SH-SY5Y (cell line): ENCODE measurements around the gene ATP1A4.

Experiments used
- GATA2 ChIP-seq: IDR thresholded peaks from 2 replicates; pipeline ENCODE4 v1.6.1; 2011; ENCODE audit warnings: mild to moderate bottlenecking, low read depth, low read length
- GATA3 ChIP-seq: IDR thresholded peaks from 2 replicates; pipeline ENCODE4 v1.6.1; 2011; ENCODE audit warnings: low read depth, mild to moderate bottlenecking, low read length, moderate library complexity

DNA sequence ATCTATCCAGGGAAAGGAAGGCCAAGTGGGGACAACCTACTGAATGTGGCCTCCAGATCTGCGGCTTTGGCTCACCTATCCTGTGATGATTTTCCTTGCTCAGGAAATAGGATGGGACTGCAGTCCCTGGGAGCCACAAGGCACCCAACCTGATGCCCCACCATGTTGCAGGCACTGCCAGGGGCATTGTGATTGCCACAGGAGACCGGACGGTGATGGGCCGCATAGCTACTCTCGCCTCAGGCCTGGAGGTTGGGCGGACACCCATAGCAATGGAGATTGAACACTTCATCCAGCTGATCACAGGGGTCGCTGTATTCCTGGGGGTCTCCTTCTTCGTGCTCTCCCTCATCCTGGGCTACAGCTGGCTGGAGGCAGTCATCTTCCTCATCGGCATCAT lies 24.0 kb upstream of the ATP1A4 start:
- no peak for TF ChIP-seq GATA2
- no peak for TF ChIP-seq GATA3
